Measurements from ENCODE around the gene P2RX5. TPM values are rescaled to one million over a fixed set of nuclear protein-coding genes. Genes with fewer than 3 reads are reported as not detected.
"Not testable (repeated sequence)": the region's sequence is repeated elsewhere in the genome, so short reads cannot be mapped to it uniquely, and the experiment has no call there.

P2RX5 gene
- total RNA-seq, 1 donor from 2014 or later = 6.0 TPM

DNA sequence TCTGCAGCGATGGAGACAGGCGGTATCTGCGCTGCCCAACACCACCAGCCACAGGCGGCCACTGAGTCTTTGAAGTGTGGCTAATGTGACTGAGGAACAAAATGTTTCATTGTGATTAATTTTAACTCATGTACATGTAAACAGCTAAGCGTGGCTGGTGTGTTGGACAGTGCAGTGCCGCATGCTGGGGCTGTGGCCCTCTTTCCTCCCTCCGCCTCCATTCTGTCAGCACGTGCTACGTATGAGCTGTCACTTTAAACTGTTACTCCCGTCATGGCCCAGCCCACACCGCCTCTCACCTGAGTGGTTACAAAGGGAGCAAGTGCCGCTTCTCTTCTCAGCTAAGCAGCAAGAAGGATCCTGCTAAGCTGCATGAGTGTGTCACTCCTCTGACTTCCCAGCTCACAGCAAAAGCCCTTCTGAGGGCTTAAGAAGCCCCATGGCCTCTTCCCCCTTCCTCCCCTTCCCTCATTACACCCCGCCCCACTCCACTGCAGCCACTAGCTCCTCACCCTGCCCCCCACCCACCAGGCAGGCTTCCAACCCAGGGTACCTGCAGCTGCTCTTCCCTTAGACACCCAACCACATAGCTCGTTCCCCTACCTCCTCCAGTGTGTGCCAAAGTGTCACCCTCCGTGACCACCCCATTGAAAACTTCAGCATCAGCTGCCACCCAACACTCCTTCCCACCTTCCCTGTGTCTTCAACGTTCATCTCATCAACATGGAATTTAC lies 42.8 kb upstream of the P2RX5 start:
- TF ChIP-seq CTCF (IDR thresholded peaks at IDR 0.05; ENCODE audit: insufficient read depth, low read length, poor library complexity, severe bottlenecking) = no peak
- Histone ChIP-seq H3K27me3 (ENCODE audit: control insufficient read depth, insufficient read depth, low read length) (peaks cover 3% of the 10 kb centered on the region), H3K4me3 (ENCODE audit: low read depth, low read length) (no peak overlapping the region), H3K36me3 (ENCODE audit: control insufficient read depth, insufficient read depth, low read length) (no peaks in the 10 kb centered on the region)
- DNase-seq (ENCODE audit: low read depth) = no peak

DNA sequence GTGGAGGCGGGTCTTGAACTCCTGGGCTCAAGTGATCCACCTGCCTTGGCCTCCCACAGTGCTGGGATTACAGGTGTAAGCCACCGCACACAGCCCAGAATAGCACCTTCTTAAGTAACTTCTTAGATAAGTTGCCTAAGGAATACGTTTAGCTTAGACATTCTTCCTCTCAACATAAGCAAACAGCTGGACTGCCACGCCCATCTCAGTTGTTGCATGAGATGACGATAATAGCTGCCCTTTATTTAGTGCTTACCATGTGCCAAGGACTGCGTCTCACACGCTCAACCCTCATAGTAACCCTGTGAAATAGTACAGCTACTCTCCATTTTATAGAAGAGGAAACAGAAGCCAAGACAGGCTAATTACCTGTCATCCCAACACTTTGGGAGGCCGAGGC lies 39.6 kb upstream of the P2RX5 start:
- Histone ChIP-seq H3K27me3 (ENCODE audit: control insufficient read depth, insufficient read depth, low read length) (peaks cover 3% of the 10 kb centered on the region), H3K4me3 (ENCODE audit: low read depth, low read length) (no peak overlapping the region), H3K36me3 (ENCODE audit: control insufficient read depth, insufficient read depth, low read length) (no peaks in the 10 kb centered on the region)
- TF ChIP-seq CTCF (IDR thresholded peaks at IDR 0.05; ENCODE audit: insufficient read depth, low read length, poor library complexity, severe bottlenecking) = no peak
- no peak for DNase-seq (ENCODE audit: low read depth)

GRCh38 chr17:3734911-3735276 lies 38.9 kb upstream of the P2RX5 start:
- H3K27me3 ChIP-seq (ENCODE audit: control insufficient read depth, insufficient read depth, low read length); DNase-seq (ENCODE audit: low read depth): not testable (repeated sequence)

DNA sequence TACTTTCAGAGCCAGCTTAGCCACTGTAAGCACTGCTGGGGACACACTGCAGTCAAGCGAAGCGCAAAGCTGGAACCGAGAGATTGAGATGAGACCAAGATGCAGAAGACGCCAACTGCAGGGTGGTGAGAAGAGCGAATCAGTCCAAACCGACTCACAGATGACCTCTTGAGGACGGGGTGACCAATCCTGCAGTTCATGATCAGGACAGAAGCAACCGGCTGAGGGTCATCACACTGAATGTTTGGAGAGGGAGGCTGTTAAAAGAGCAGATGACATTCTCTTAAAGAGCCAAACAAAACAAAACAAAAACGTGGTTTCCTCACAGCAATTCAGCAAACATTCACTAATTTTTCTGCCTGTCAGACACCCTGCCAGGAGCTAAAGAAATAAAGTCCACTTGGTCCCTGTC lies 36.3 kb upstream of the P2RX5 start:
- TF ChIP-seq CTCF (IDR thresholded peaks at IDR 0.05; ENCODE audit: insufficient read depth, low read length, poor library complexity, severe bottlenecking) = no peak
- Histone ChIP-seq H3K27me3 (ENCODE audit: control insufficient read depth, insufficient read depth, low read length) (peaks cover under 1% of the 10 kb centered on the region), H3K4me3 (ENCODE audit: low read depth, low read length) (no peak overlapping the region), H3K36me3 (ENCODE audit: control insufficient read depth, insufficient read depth, low read length) (no peaks in the 10 kb centered on the region)
- DNase-seq (ENCODE audit: low read depth) = no peak

More at GRCh38 chr17:3734911-3735276, 38.9 kb upstream of the P2RX5 start:
- not testable (repeated sequence) for H3K4me3 ChIP-seq (ENCODE audit: low read depth, low read length); H3K36me3 ChIP-seq (ENCODE audit: control insufficient read depth, insufficient read depth, low read length)

GRCh38 chr17:3730881-3731429 lies 35.0 kb upstream of the P2RX5 start:
- no peaks in the 10 kb centered on the region for H3K27me3 ChIP-seq (ENCODE audit: control insufficient read depth, insufficient read depth, low read length)
- DNase-seq (ENCODE audit: low read depth) = no peak

DNA sequence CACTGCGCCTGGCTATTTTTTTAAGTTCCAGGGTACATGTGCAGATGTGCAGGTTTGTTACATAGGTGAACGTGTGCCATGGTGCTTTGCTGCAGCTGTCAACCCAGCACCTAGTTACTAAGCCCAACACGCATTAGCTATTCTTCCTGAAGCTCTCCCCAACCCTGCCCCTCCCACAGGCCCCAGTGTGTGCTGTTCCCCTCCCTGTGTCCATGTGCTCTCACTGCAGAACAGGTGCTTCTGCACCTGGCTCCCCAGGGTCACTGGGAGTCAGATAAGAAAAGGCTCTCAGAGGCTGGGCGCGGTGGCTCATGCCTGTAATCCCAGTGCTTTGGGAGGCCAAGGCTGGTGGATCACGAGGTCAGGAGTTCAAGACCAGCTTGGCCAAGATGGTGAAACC lies 33.9 kb upstream of the P2RX5 start:
- no peak for TF ChIP-seq CTCF (IDR thresholded peaks at IDR 0.05; ENCODE audit: insufficient read depth, low read length, poor library complexity, severe bottlenecking)
- H3K36me3 ChIP-seq (ENCODE audit: control insufficient read depth, insufficient read depth, low read length) = no peaks in the 10 kb centered on the region
- no peak for DNase-seq (ENCODE audit: low read depth)

More at GRCh38 chr17:3730881-3731429, 35.0 kb upstream of the P2RX5 start:
- no peak for TF ChIP-seq CTCF (IDR thresholded peaks at IDR 0.05; ENCODE audit: insufficient read depth, low read length, poor library complexity, severe bottlenecking)
- Histone ChIP-seq H3K36me3 (ENCODE audit: control insufficient read depth, insufficient read depth, low read length) (no peaks in the 10 kb centered on the region), H3K4me3 (ENCODE audit: low read depth, low read length) (no peak overlapping the region)

DNA sequence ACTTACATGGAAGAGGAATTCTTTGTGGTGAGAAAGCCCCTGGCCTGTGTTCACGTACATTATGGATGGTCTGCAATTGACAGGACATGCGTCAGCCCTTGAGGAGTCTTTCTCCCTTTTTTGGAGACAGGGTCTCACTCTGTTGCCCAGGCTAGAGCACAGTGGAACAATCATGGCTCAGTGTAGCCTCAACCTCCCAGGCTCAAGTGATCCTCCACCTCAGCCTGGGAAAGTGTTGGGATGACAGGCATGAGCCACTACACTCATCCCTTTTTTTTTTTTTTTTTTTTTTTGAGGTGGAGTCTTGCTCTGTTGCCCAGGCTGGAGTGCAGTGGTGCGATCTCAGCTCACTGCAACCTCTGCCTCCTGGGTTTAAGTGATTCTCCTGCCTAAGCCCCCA lies 32.1 kb upstream of the P2RX5 start:
- not testable (repeated sequence) for H3K4me3 ChIP-seq (ENCODE audit: low read depth, low read length); H3K27me3 ChIP-seq (ENCODE audit: control insufficient read depth, insufficient read depth, low read length); DNase-seq (ENCODE audit: low read depth); H3K36me3 ChIP-seq (ENCODE audit: control insufficient read depth, insufficient read depth, low read length)

More for the DNA sequence above, 33.9 kb upstream of the P2RX5 start:
- H3K27me3 ChIP-seq (ENCODE audit: control insufficient read depth, insufficient read depth, low read length) = no peaks in the 10 kb centered on the region
- no peak overlapping the region for H3K4me3 ChIP-seq (ENCODE audit: low read depth, low read length)
